DMS53 (cell line): ENCODE results near the gene ZNF878.
"Not testable (repeated sequence)": the region's sequence is repeated elsewhere in the genome, so short reads cannot be mapped to it uniquely, and the experiment has no call there.

ENCODE experiments used
- DNase-seq: peaks from one replicate; lab custom pipeline; 2025; lab: John Stamatoyannopoulos, UW

ZNF878 gene

GRCh38 chr19:12052497-12053169 lies at the start of gene ZNF878:
Gene ZNF878 (minus strand): TSS chr19:12052961. CDS start chr19:12052801, 160 bp downstream.
- DNase-seq: peak; percentile 96

GRCh38 chr19:12098040-12098439 lies 45.3 kb upstream of the ZNF878 start:
- DNase-seq: no peak

GRCh38 chr19:12095111-12095790 lies 42.5 kb upstream of the ZNF878 start:
- no peak for DNase-seq

GRCh38 chr19:12093777-12094176 lies 41.0 kb upstream of the ZNF878 start:
- DNase-seq: no peak

- no peak for DNase-seq
Measured at GRCh38 chr19:12092956-12093355, 40.2 kb upstream of the ZNF878 start.

- DNase-seq: peak; percentile 60
Measured at GRCh38 chr19:12092065-12092867, 39.5 kb upstream of the ZNF878 start.

GRCh38 chr19:12090807-12091206 lies 38.0 kb upstream of the ZNF878 start:
- DNase-seq: peak; percentile 60

- DNase-seq: peak; percentile 24
Measured at GRCh38 chr19:12085074-12085818, 32.5 kb upstream of the ZNF878 start.

- not testable (repeated sequence) for DNase-seq
Measured at GRCh38 chr19:12083336-12083735, 30.6 kb upstream of the ZNF878 start.

- no peak for DNase-seq
Measured at GRCh38 chr19:12077375-12077774, 24.6 kb upstream of the ZNF878 start.

GRCh38 chr19:12076331-12076730 lies 23.6 kb upstream of the ZNF878 start:
- not testable (repeated sequence) for DNase-seq

GRCh38 chr19:12075538-12076139 lies 22.9 kb upstream of the ZNF878 start:
- no peak for DNase-seq

- DNase-seq: peak; percentile 94
Measured at GRCh38 chr19:12064590-12065538, 12.1 kb upstream of the ZNF878 start, which contains the start of gene ZNF844. Gene ZNF844 (plus strand): TSS chr19:12064731. CDS start chr19:12064874, 143 bp downstream.

- DNase-seq: no peak
Measured at GRCh38 chr19:12055784-12056183, 3.0 kb upstream of the ZNF878 start.

- DNase-seq: peak; percentile 55
Measured at GRCh38 chr19:12052091-12052496, 667 bp downstream of the ZNF878 start.

GRCh38 chr19:12047868-12048267 lies 4.9 kb downstream of the ZNF878 start:
- DNase-seq: no peak

- no peak for DNase-seq
Measured at GRCh38 chr19:12043752-12044422, 8.9 kb downstream of the ZNF878 start.

GRCh38 chr19:12042893-12043292 lies 9.9 kb downstream of the ZNF878 start:
- no peak for DNase-seq
